HepG2 (cell line): ENCODE results near the gene GOLGA6L10. TPM values are rescaled to one million over a fixed set of nuclear protein-coding genes. Genes with fewer than 3 reads are reported as not detected.

Experiments
- ATAC-seq: fragments of 200-7000 bp; cut with Tn5 transposase; 3 replicates; pipeline ENCODE4 v1.9.1; 2020; ENCODE audit warnings: mild to moderate bottlenecking, moderate library complexity
- BruUV-seq: library from RNA; stranded (reverse); fragments of 400-500 nt; replicated peaks from 2 replicates; lab custom pipeline; 2021; lab: Mats Ljungman, UMichigan
- CTCF ChIA-PET: fragments of 300-600 bp; formaldehyde crosslinking; extraction: SDS; loops from one replicate; lab custom pipeline; 2021; ENCODE audit warnings: low total read pairs, inconsistent platforms, low intra/inter-chr PET ratio; lab: Yijun Ruan, JAX
- POLR2A ChIA-PET: fragments of 350-600 bp; sonication (Branson Sonifier 250); formaldehyde crosslinking; loops from one replicate; lab custom pipeline; 2020; ENCODE audit warnings: antibody characterized with exemption, inconsistent platforms; lab: Yijun Ruan, JAX
- DNase-seq: peaks from one replicate; pipeline ENCODE4 v3.0.0-alpha.2; 2015; ENCODE audit warnings: low spot score
- FAIRE-seq: peaks from 3 replicates; lab custom pipeline; 2011; peaks lifted over from hg19 to GRCh38; lab: Jason Lieb, UNC
- H2AFZ ChIP-seq: one replicate; pipeline ENCODE4 v1.6.1; 2011; ENCODE audit warnings: low read length, inconsistent platforms
- H3K27ac ChIP-seq: fragments of 300-600 bp; 3 replicates; pipeline ENCODE4 v1.8.0; 2011; ENCODE audit warnings: mixed run types, mild to moderate bottlenecking, mixed read lengths, low read length, inconsistent platforms; ENCODE audit not compliant: insufficient read depth; ENCODE audit errors: extremely low read length
- H3K27me3 ChIP-seq, 2 experiments: fragments of 200-600 bp in 1 of 2; 2 replicates in 1 of 2; 3 replicates in 1 of 2; pipeline versions ENCODE4 v1.6.0 to v1.8.0; 2011; ENCODE audit warnings: low read length in 2 of 2, mild to moderate bottlenecking in 2 of 2, moderate library complexity in 2 of 2, inconsistent platforms in 1 of 2; ENCODE audit not compliant: insufficient read depth in 2 of 2, control insufficient read depth in 1 of 2
- H3K36me3 ChIP-seq, 2 experiments: fragments of 200-600 bp in 1 of 2; replicated peaks in 1 of 2; 2 replicates in 1 of 2; 3 replicates in 1 of 2; pipeline versions ENCODE4 v1.5.1 to v1.8.0; 2011; ENCODE audit warnings: low read length in 2 of 2, inconsistent platforms in 1 of 2; ENCODE audit not compliant: insufficient read depth in 2 of 2, control insufficient read depth in 1 of 2
- H3K4me1 ChIP-seq: 2 replicates; pipeline ENCODE4 v1.5.1; 2012; ENCODE audit warnings: low read length, inconsistent platforms; ENCODE audit not compliant: insufficient read depth
- H3K4me2 ChIP-seq: 2 replicates; pipeline ENCODE4 v1.6.0; 2011; ENCODE audit warnings: low read depth, low read length, inconsistent platforms
- H3K4me3 ChIP-seq, 3 experiments: fragments of 200-600 bp in 1 of 3; sonication (generic), shearing (Covaris generic) in 1 of 3; replicated peaks in 1 of 3; 2 replicates each; pipeline ENCODE4 v1.5.1; 2011 to 2016; ENCODE audit warnings: low read length in 3 of 3, inconsistent platforms in 2 of 3, low read depth in 2 of 3, mild to moderate bottlenecking in 2 of 3, control low read depth in 1 of 3, mixed read lengths in 1 of 3; ENCODE audit not compliant: insufficient read depth in 1 of 3
- H3K79me2 ChIP-seq: one replicate; pipeline ENCODE4 v1.6.1; 2011; ENCODE audit warnings: low read length, inconsistent platforms; ENCODE audit not compliant: insufficient read depth
- H3K9ac ChIP-seq: 2 replicates; pipeline ENCODE4 v1.6.0; 2011; ENCODE audit warnings: mild to moderate bottlenecking, low read depth, low read length, inconsistent platforms; ENCODE audit not compliant: insufficient read depth
- H3K9me3 ChIP-seq: 2 replicates; pipeline ENCODE4 v1.5.1; 2012; ENCODE audit warnings: mild to moderate bottlenecking, low read length
- H4K20me1 ChIP-seq: 2 replicates; pipeline ENCODE4 v1.6.0; 2011; ENCODE audit warnings: inconsistent platforms, mild to moderate bottlenecking, low read length, moderate library complexity; ENCODE audit not compliant: insufficient read depth
- BCL6 ChIP-seq: IDR thresholded peaks from 2 replicates; pipeline ENCODE4 v1.6.1; 2016; ENCODE audit warnings: missing genetic modification reagents, missing compliant biosample characterization
- DNMT1 ChIP-seq: sonication (generic); formaldehyde crosslinking; IDR thresholded peaks from 2 replicates; pipeline ENCODE4 v1.5.1; 2020; ENCODE audit warnings: mild to moderate bottlenecking, missing genetic modification reagents
- DZIP1 ChIP-seq: sonication (generic); formaldehyde crosslinking; IDR thresholded peaks from 2 replicates; pipeline ENCODE4 v1.5.0; 2020; ENCODE audit warnings: mild to moderate bottlenecking, missing genetic modification reagents
- E2F5 ChIP-seq: sonication (generic); formaldehyde crosslinking; conservative IDR thresholded peaks from 2 replicates; pipeline ENCODE4 v1.4.0; 2020; ENCODE audit warnings: missing genetic modification reagents
- ETV6 ChIP-seq: sonication (generic); formaldehyde crosslinking; conservative IDR thresholded peaks from 2 replicates; pipeline ENCODE4 v1.4.0; 2020; ENCODE audit warnings: missing genetic modification reagents
- FOXA1 ChIP-seq, 2 experiments: fragments of 450-650 bp in 1 of 2; sonication (generic) in 1 of 2; formaldehyde crosslinking in 1 of 2; IDR thresholded peaks; 2 replicates each; pipeline versions ENCODE4 v1.4.0 to v1.6.1; 2016 to 2020; ENCODE audit warnings: missing genetic modification reagents in 1 of 2
- GATAD1 ChIP-seq: IDR thresholded peaks from 2 replicates; pipeline ENCODE4 v1.6.1; 2016; ENCODE audit warnings: missing genetic modification reagents, missing compliant biosample characterization
- HDAC1 ChIP-seq: sonication (generic); formaldehyde crosslinking; IDR thresholded peaks from 2 replicates; pipeline ENCODE4 v1.5.1; 2020; ENCODE audit warnings: mild to moderate bottlenecking, missing genetic modification reagents
- MLLT10 ChIP-seq: sonication (generic); formaldehyde crosslinking; IDR thresholded peaks from 2 replicates; pipeline ENCODE4 v1.4.0; 2020; ENCODE audit warnings: missing genetic modification reagents
- NFYC ChIP-seq: IDR thresholded peaks from 2 replicates; pipeline ENCODE4 v1.6.1; 2016; ENCODE audit warnings: missing genetic modification reagents, missing compliant biosample characterization
- NONO ChIP-seq, 2 experiments: fragments of 450-650 bp in 1 of 2; sonication (generic) in 1 of 2; formaldehyde crosslinking in 1 of 2; IDR thresholded peaks in 1 of 2; conservative IDR thresholded peaks in 1 of 2; 2 replicates each; pipeline versions ENCODE4 v1.6.1 to v1.8.0; 2017 to 2022; ENCODE audit warnings: mild to moderate bottlenecking in 1 of 2, missing genetic modification reagents in 1 of 2, moderate library complexity in 1 of 2
- SALL1 ChIP-seq: sonication (generic); formaldehyde crosslinking; IDR thresholded peaks from 2 replicates; pipeline ENCODE4 v1.8.0; 2022; ENCODE audit warnings: mild to moderate bottlenecking, missing genetic modification reagents
- ZNF3 ChIP-seq: IDR thresholded peaks from 2 replicates; pipeline ENCODE4 v1.7.0; 2017; ENCODE audit warnings: inconsistent platforms
- ZNF660 ChIP-seq: sonication (generic); formaldehyde crosslinking; IDR thresholded peaks from 2 replicates; pipeline ENCODE4 v1.5.1; 2020; ENCODE audit warnings: mild to moderate bottlenecking, low read depth, missing genetic modification reagents, borderline replicate concordance
- ZNF761 ChIP-seq: sonication (generic); formaldehyde crosslinking; conservative IDR thresholded peaks from 2 replicates; pipeline ENCODE4 v1.4.0; 2020; ENCODE audit warnings: mild to moderate bottlenecking, missing genetic modification reagents
- ZNF775 ChIP-seq: sonication (generic); formaldehyde crosslinking; IDR thresholded peaks from 2 replicates; pipeline ENCODE4 v1.4.0; 2020; ENCODE audit warnings: missing genetic modification reagents, mild to moderate bottlenecking, moderate library complexity, borderline replicate concordance
- WGBS: methylation state at CpG from one replicate; pipeline ENCODE4 v1.1.6; 2017; ENCODE audit warnings: low lambda C conversion rate; 5-methylcytosine and 5-hydroxymethylcytosine counted together
- in situ Hi-C: cut with HindIII; loops from 2 replicates; pipeline ENCODE4 v1.10.0; 2017; ENCODE audit warnings: low pct_unique_long_range_greater_than_20kb; ENCODE audit not compliant: extremely low pct_ligation_motif_present
- intact Hi-C: fragments of 100-400 bp; cut with micrococcal nuclease; formaldehyde crosslinking; loops from one replicate; pipeline ENCODE4 v1.10.0; 2022; ENCODE audit not compliant: unreplicated experiment
- polyA plus RNA-seq, 8 experiments: library from polyadenylated mRNA; depleted of rRNA in 3 of 8; stranded (reverse) in 7 of 8; unstranded in 1 of 8; fragments of >200 nt; fragmentation: Illumina TruSeq in 4 of 8; extraction: Trizol in 4 of 8; gene quantifications; 2 replicates each; pipeline versions ENCODE4 v1.2.1 to v1.2.3, GENCODE V29; 2011 to 2016; ENCODE audit warnings: low read depth in 4 of 8, missing spikeins in 1 of 8, mixed read lengths in 1 of 8; ENCODE audit not compliant: insufficient read depth in 1 of 8
- total RNA-seq, 5 experiments: library from RNA; depleted of rRNA; stranded (reverse); fragments of >200 nt; fragmentation: Illumina TruSeq; extraction: Trizol; gene quantifications; 2 replicates each; pipeline ENCODE4 v1.2.3, GENCODE V29; 2016; ENCODE audit warnings: low read depth in 1 of 5

Gene GOLGA6L10
- total and polyA plus RNA-seq, 2 of the 13 experiments (the other 11 are each of a cell fraction or from before 2014, with no cell fraction given), result 1.5 to 2.5 TPM

GRCh38 chr15:82303956-82304777 lies 45.1 kb downstream of the GOLGA6L10 start:
- no peak overlapping the region for H3K27ac ChIP-seq
- no TSS peak for BruUV-seq
- ATAC-seq, result no peak
- H3K4me3 ChIP-seq, result no peak overlapping the region
- ChIA-PET CTCF (no interaction called here), POLR2A (no interaction called here)
- H3K4me2 ChIP-seq, result no peak overlapping the region
- H3K79me2 ChIP-seq, result no peaks in the 10 kb centered on the region
- H3K9ac ChIP-seq, result no peak overlapping the region
- WGBS, result 100% methylated on average over 2 of the region's 12 CpGs
- TF ChIP-seq DNMT1 (CRISPR knock-in tag), result no peak
- no peak for TF ChIP-seq BCL6 (CRISPR knock-in tag)
- TF ChIP-seq ZNF660 (CRISPR knock-in tag), result no peak
- no peak for TF ChIP-seq NONO (IDR thresholded peaks at IDR 0.05)
- TF ChIP-seq NONO (CRISPR knock-in tag; conservative IDR thresholded peaks at IDR 0.05), result no peak
- TF ChIP-seq HDAC1 (CRISPR knock-in tag), result no peak
- no peak for TF ChIP-seq ETV6 (CRISPR knock-in tag)
- TF ChIP-seq ZNF775 (CRISPR knock-in tag), result no peak
- no peak for TF ChIP-seq DZIP1 (CRISPR knock-in tag)
- TF ChIP-seq E2F5 (CRISPR knock-in tag), result no peak
- TF ChIP-seq SALL1, result no peak
- no peak for TF ChIP-seq GATAD1
- no peak for TF ChIP-seq NFYC
- TF ChIP-seq MLLT10 (CRISPR knock-in tag), result no peak
- no peak for TF ChIP-seq ZNF3
- TF ChIP-seq FOXA1 (IDR thresholded peaks at IDR 0.05), result no peak
- TF ChIP-seq FOXA1 (CRISPR knock-in tag; IDR thresholded peaks at IDR 0.05), result no peak
- no peak for TF ChIP-seq ZNF761 (CRISPR knock-in tag)
- peaks cover 2 to 7% of the 10 kb centered on the region in 2 experiments; a peak in 2 of 5 replicates for H3K27me3 ChIP-seq
- no peak for DNase-seq
- H3K4me1 ChIP-seq, result no peaks in the 10 kb centered on the region
- H3K9me3 ChIP-seq, result no peaks in the 10 kb centered on the region
- H2AFZ ChIP-seq, result no peak overlapping the region
- intact Hi-C loops, result no loop called here
- in situ Hi-C loops, result no loop called here
- FAIRE-seq, result no peak
- no peaks in the 10 kb centered on the region for H4K20me1 ChIP-seq
- no peaks in the 10 kb centered on the region for H3K36me3 ChIP-seq
